ENCODE results near the gene OSER1.
A peak's percentile ranks its signal among the peaks of the same experiment; 100 is the strongest.

OSER1 gene

GRCh38 chr20:44253528-44253927, 43.0 kb upstream of the OSER1 start:
- Histone ChIP-seq H3K27ac (ENCODE audit: poor library complexity, severe bottlenecking) (no peak overlapping the region), H3K4me3 (ENCODE audit: severe bottlenecking) (no peak overlapping the region), H3K4me1 (ENCODE audit: insufficient read depth, poor library complexity, severe bottlenecking) (no peaks in the 10 kb centered on the region), H3K9me3 (ENCODE audit: severe bottlenecking) (no peaks in the 10 kb centered on the region), H3K27me3 (ENCODE audit: insufficient read depth, poor library complexity, severe bottlenecking) (no peaks in the 10 kb centered on the region), H3K36me3 (ENCODE audit: low read depth) (no peaks in the 10 kb centered on the region)
- ATAC-seq (ENCODE audit: low read depth) (no peak), DNase-seq (ENCODE audit: low spot score) (no peak)
- TF ChIP-seq CTCF (IDR thresholded peaks at IDR 0.05; ENCODE audit: poor library complexity, severe bottlenecking) = peak; percentile 24

GRCh38 chr20:44251284-44251683, 40.7 kb upstream of the OSER1 start:
- Histone ChIP-seq H3K4me1 (ENCODE audit: insufficient read depth, poor library complexity, severe bottlenecking) (no peaks in the 10 kb centered on the region), H3K27me3 (ENCODE audit: insufficient read depth, poor library complexity, severe bottlenecking) (peaks cover 20% of the 10 kb centered on the region), H3K27ac (ENCODE audit: poor library complexity, severe bottlenecking) (no peak overlapping the region), H3K4me3 (ENCODE audit: severe bottlenecking) (no peak overlapping the region), H3K36me3 (ENCODE audit: low read depth) (no peaks in the 10 kb centered on the region), H3K9me3 (ENCODE audit: severe bottlenecking) (no peaks in the 10 kb centered on the region)
- ATAC-seq (ENCODE audit: low read depth) (no peak), DNase-seq (ENCODE audit: low spot score) (no peak)
- TF ChIP-seq CTCF (IDR thresholded peaks at IDR 0.05; ENCODE audit: poor library complexity, severe bottlenecking) = no peak

GRCh38 chr20:44248410-44248759, 37.8 kb upstream of the OSER1 start:
- TF ChIP-seq CTCF (IDR thresholded peaks at IDR 0.05; ENCODE audit: poor library complexity, severe bottlenecking) = no peak
- ATAC-seq (ENCODE audit: low read depth) = no peak
- Histone ChIP-seq H3K9me3 (ENCODE audit: severe bottlenecking) (no peaks in the 10 kb centered on the region), H3K4me1 (ENCODE audit: insufficient read depth, poor library complexity, severe bottlenecking) (no peaks in the 10 kb centered on the region), H3K27me3 (ENCODE audit: insufficient read depth, poor library complexity, severe bottlenecking) (peaks cover 44% of the 10 kb centered on the region), H3K36me3 (ENCODE audit: low read depth) (no peaks in the 10 kb centered on the region), H3K27ac (ENCODE audit: poor library complexity, severe bottlenecking) (no peak overlapping the region), H3K4me3 (ENCODE audit: severe bottlenecking) (no peak overlapping the region)
- no peak for DNase-seq (ENCODE audit: low spot score)

- TF ChIP-seq CTCF (IDR thresholded peaks at IDR 0.05; ENCODE audit: poor library complexity, severe bottlenecking) = peak; percentile 56
- Histone ChIP-seq H3K9me3 (ENCODE audit: severe bottlenecking) (no peaks in the 10 kb centered on the region), H3K27me3 (ENCODE audit: insufficient read depth, poor library complexity, severe bottlenecking) (peaks cover 46% of the 10 kb centered on the region), H3K4me1 (ENCODE audit: insufficient read depth, poor library complexity, severe bottlenecking) (no peaks in the 10 kb centered on the region), H3K4me3 (ENCODE audit: severe bottlenecking) (no peak overlapping the region), H3K36me3 (ENCODE audit: low read depth) (no peaks in the 10 kb centered on the region), H3K27ac (ENCODE audit: poor library complexity, severe bottlenecking) (no peak overlapping the region)
- DNase-seq (ENCODE audit: low spot score) = no peak
- ATAC-seq (ENCODE audit: low read depth) = peak; percentile 68
Measured at GRCh38 chr20:44247586-44248409, 37.2 kb upstream of the OSER1 start.

- TF ChIP-seq CTCF (IDR thresholded peaks at IDR 0.05; ENCODE audit: poor library complexity, severe bottlenecking) = no peak
- DNase-seq (ENCODE audit: low spot score) = no peak
Measured at GRCh38 chr20:44247131-44247571, 36.6 kb upstream of the OSER1 start, which contains the start of gene GDAP1L1. TSS of gene GDAP1L1 (plus strand) at chr20:44247308. CDS start at chr20:44247335, 27 bp downstream.

More at GRCh38 chr20:44247131-44247571, 36.6 kb upstream of the OSER1 start, which contains the start of gene GDAP1L1:
- H3K4me3 ChIP-seq (ENCODE audit: severe bottlenecking) = no peak within 1 kb of the TSS
- peaks cover 46% of the 10 kb centered on the region for H3K27me3 ChIP-seq (ENCODE audit: insufficient read depth, poor library complexity, severe bottlenecking)
- no peaks in the 10 kb centered on the region for H3K9me3 ChIP-seq (ENCODE audit: severe bottlenecking)
- H3K36me3 ChIP-seq (ENCODE audit: low read depth) = no peaks in the 10 kb centered on the region
- no peaks in the 10 kb centered on the region for H3K4me1 ChIP-seq (ENCODE audit: insufficient read depth, poor library complexity, severe bottlenecking)
- peak; percentile 40; the same call in 2 of the 3 replicates for ATAC-seq (ENCODE audit: low read depth)
- H3K27ac ChIP-seq (ENCODE audit: poor library complexity, severe bottlenecking) = no peak within 1 kb of the TSS
